Activated CD8-positive, alpha-beta memory T cell treated with anti-CD3 and anti-CD28 coated beads, Interleukin-2, amount 50 U/mL, for 1 hour (primary cell): ENCODE data around the gene SALL1.

ENCODE experiments used
- DNase-seq: peaks from one replicate; pipeline ENCODE4 v3.0.0-alpha.2; 2020; ENCODE audit errors: extremely low read depth

The SALL1 gene

GRCh38 chr16:51111759-51112158 is 39.3 kb downstream of the SALL1 start:
- DNase-seq = no peak

DNA sequence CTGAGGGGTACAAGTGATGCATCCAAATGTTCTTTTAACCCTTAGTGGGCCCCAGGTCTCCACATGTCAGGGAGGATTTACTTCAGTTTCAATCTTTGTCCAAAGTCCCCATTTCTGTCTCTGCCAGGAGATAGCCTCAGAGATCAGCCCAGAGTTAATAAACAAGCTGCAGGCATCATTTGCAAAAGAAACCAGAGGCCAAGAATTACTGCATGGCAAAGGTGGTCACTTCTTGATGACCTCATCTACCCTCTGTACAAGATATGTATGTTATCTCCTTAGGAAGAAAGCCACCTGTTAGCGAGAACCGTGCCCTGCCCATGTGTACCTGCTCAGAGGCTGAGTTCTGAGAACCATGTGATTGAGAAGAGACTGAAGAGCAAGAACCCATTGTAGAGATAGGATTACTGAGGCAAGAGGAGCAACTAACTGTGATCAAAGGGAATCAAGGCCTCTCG is 40.3 kb downstream of the SALL1 start:
- no peak for DNase-seq

DNA sequence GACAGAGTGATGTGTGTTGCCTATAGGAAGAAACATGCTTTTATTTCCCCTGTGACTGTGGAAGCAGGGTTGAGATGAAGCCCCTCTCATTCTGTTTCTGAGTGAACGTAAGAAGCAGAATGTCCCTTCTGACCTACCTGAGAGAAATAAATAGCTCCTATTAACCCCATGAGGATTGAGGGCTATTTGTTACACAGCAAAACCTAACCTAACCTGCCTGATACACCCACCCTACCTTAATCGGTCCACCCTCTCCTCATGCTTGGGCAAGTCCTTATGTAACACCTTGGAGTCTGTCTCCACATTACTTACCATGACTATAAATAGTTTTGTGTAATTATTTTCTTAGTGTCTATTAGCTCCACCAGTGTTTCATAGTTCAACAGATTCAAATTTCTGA is 41.9 kb downstream of the SALL1 start:
- DNase-seq = no peak

GRCh38 chr16:51107742-51108141 is 43.3 kb downstream of the SALL1 start:
- no peak for DNase-seq

DNA sequence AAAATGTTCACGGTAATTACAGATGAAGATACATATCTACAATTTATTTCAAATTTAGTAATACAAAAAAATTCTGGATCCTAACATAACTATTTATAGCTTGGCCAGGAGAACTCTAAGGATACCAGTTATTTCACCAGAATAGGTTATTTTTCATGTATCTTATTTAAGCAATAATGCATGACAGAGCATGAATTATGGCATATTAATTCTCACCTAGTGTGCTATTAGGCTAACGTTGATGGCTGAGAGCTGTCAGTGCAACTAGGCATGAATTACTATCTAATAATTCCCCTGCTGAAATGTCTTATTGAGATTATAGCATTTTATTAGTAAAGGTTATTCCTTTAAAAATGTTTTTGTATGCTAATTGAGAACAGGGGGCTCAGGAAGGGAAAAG is 44.5 kb downstream of the SALL1 start:
- DNase-seq = no peak

DNA sequence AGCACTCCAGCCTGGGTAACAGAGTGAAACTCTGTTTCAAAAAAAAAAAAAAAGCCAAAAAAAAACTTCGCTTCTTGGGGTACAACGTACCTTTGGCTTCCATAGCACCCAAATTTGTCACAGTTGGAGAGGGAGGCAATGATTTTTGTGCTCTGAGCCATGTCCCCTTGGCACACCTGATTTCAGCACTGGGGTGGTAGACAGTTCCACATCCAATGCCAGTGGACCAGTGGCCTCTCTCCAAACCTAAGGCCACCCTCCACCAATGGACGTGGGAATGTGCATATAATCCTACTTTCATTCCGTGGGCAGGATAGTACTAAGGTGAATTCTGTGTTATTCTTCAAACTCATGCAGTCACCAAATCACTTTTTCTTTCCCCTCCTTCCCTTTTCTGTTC is 47.5 kb downstream of the SALL1 start:
- no peak for DNase-seq

DNA sequence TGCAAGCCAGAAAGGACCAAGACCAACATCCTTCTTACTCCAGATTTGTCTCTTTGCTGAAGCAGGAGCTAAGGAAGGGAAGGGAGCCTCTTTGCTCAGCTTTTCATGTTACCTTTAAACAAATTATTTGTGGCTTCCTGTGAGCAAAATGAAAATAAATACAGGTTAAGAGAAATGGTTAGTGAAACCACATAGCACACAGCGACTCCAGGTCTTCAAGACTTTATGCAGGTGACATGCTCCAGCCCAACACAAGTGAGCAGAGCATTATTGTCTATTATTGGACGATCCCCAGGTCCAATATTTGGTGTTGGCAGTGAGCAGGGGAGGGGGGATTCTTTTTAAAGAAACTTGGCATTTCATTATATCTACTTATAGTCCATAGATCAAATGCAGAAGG is 53.3 kb downstream of the SALL1 start:
- no peak for DNase-seq

DNA sequence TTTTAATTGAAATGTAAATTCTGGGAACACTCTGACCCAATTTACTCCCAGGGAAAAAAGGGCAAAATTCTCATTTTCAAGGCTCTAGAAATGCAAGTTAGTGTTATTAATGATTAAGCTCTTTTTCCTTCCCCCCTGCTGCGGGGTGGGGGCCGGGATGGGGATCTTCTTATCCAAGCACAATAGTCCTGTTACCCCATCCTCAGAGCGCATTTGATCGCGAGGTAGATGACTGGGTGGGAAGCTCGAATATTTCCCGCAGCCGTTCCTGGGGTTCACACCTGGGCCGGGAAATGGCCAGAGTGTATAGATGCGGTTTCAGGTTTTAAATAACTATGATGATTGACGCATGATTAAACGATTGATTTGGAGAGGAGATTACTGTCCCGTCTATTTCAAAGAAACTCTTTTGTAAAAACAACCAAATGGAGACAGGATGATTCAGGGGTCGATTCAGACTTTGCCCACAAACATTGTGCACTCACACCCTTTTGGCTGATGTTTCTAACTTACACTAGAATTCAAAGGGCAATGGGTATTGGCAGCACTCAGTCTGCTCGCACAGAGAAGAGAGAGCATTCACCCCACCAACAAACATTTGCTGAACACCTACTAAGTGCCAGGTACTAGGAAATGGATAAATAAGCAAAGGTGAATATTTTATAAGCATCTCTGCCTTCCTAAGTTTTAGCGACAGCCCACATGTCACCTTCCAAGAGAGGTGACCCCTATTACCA is 55.0 kb downstream of the SALL1 start:
- no peak for DNase-seq

GRCh38 chr16:51095084-51095881 is 55.8 kb downstream of the SALL1 start:
- DNase-seq = no peak

GRCh38 chr16:51093726-51094280 is 57.3 kb downstream of the SALL1 start:
- no peak for DNase-seq
